Type B pancreatic cell (in vitro differentiated cells): ENCODE results near the gene IGF2. TPM values are rescaled to one million over a fixed set of nuclear protein-coding genes. Genes with fewer than 3 reads are reported as not detected.

Experiments
- DNase-seq: peaks from one replicate; pipeline ENCODE4 v3.0.0; 2021; ENCODE audit warnings: mixed read lengths; ENCODE audit not compliant: unreplicated experiment; ENCODE audit errors: extremely low spot score
- H3K27ac Mint-ChIP-seq: 2 replicates; pipeline ENCODE4 v1.8.0; 2021; ENCODE audit warnings: mild to moderate bottlenecking, mixed read lengths
- H3K27me3 Mint-ChIP-seq: 2 replicates; pipeline ENCODE4 v1.8.0; 2021; ENCODE audit warnings: mixed read lengths
- H3K36me3 Mint-ChIP-seq: 2 replicates; pipeline ENCODE4 v1.8.0; 2021; ENCODE audit warnings: mixed read lengths
- H3K4me1 Mint-ChIP-seq: one replicate; pipeline ENCODE4 v1.8.0; 2021; ENCODE audit warnings: mixed read lengths; ENCODE audit not compliant: unreplicated experiment
- H3K4me3 Mint-ChIP-seq: 2 replicates; pipeline ENCODE4 v1.8.0; 2021; ENCODE audit warnings: mild to moderate bottlenecking, mixed read lengths
- H3K9me3 Mint-ChIP-seq: 2 replicates; pipeline ENCODE4 v1.8.0; 2021; ENCODE audit warnings: mixed read lengths
- total RNA-seq: library from RNA; stranded (reverse); gene quantifications from 2 replicates; pipeline ENCODE4 v1.2.1, GENCODE V29; 2021; ENCODE audit warnings: low replicate concordance
- TF ChIP-seq, protein P1 (sequence below): fragments of 200-600 bp; sonication (generic); conservative IDR thresholded peaks from 2 replicates; pipeline ENCODE4 v1.5.0; 2021; ENCODE audit warnings: antibody characterized with exemption, mild to moderate bottlenecking

Gene IGF2
- total RNA-seq, 1 donor from 2014 or later, result 2,350 TPM

DNA sequence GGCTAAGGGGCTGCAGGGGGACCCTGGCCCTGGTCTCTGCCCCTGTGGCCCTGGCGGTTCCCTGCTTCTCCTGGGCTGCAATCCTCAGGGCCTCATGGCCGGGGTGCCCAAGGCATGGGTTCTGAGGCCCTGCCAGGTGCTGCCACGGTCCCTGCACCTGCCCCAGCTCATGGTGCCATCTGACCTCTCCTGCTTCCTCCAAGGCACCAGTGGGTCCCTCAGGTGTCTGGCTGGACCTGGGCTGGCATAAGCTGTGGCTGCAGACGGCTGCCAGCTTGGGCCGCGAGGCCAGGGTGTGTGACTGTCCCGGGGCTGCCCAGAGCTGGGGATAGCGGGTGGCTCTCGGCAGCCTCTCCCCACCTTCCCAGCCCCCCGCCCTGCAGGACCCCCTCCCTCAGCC lies 19.8 kb upstream of the IGF2 start:
- no peak overlapping the region for H3K4me3 Mint-ChIP-seq
- TF ChIP-seq, protein P1, sequence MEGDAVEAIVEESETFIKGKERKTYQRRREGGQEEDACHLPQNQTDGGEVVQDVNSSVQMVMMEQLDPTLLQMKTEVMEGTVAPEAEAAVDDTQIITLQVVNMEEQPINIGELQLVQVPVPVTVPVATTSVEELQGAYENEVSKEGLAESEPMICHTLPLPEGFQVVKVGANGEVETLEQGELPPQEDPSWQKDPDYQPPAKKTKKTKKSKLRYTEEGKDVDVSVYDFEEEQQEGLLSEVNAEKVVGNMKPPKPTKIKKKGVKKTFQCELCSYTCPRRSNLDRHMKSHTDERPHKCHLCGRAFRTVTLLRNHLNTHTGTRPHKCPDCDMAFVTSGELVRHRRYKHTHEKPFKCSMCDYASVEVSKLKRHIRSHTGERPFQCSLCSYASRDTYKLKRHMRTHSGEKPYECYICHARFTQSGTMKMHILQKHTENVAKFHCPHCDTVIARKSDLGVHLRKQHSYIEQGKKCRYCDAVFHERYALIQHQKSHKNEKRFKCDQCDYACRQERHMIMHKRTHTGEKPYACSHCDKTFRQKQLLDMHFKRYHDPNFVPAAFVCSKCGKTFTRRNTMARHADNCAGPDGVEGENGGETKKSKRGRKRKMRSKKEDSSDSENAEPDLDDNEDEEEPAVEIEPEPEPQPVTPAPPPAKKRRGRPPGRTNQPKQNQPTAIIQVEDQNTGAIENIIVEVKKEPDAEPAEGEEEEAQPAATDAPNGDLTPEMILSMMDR, result no peak
- H3K27me3 Mint-ChIP-seq, result no peaks in the 10 kb centered on the region
- H3K27ac Mint-ChIP-seq, result no peak overlapping the region
- no peaks in the 10 kb centered on the region for H3K4me1 Mint-ChIP-seq
- H3K9me3 Mint-ChIP-seq, result no peaks in the 10 kb centered on the region
- no peaks in the 10 kb centered on the region for H3K36me3 Mint-ChIP-seq
- no peak for DNase-seq

DNA sequence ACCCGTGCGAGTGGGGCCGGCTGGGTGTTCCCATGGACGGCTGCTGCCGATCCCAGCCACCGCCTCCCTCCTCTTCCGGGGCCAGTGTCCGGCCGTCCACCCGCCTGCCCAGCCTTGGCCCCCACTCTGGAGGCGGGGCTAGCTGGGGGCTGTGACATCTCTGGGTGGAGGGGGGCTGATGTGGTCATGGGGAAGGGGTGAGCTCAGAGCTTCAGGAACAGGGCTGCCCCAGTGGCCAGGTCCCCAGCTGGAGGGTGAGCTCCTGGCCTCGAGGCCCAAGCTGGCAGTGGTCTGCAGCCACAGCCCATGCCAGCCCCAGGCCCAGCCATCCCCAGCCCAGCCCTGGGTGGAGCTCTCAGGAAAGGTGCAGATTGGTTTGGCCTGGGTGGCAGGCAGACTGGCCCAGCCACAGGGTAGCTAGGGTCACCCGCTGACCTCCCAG lies 19.1 kb upstream of the IGF2 start:
- TF ChIP-seq, protein P1, result no peak
- H3K4me3 Mint-ChIP-seq, result no peak overlapping the region
- H3K36me3 Mint-ChIP-seq, result no peaks in the 10 kb centered on the region
- H3K27ac Mint-ChIP-seq, result no peak overlapping the region
- DNase-seq, result no peak
- no peaks in the 10 kb centered on the region for H3K27me3 Mint-ChIP-seq
- no peaks in the 10 kb centered on the region for H3K4me1 Mint-ChIP-seq
- no peaks in the 10 kb centered on the region for H3K9me3 Mint-ChIP-seq

DNA sequence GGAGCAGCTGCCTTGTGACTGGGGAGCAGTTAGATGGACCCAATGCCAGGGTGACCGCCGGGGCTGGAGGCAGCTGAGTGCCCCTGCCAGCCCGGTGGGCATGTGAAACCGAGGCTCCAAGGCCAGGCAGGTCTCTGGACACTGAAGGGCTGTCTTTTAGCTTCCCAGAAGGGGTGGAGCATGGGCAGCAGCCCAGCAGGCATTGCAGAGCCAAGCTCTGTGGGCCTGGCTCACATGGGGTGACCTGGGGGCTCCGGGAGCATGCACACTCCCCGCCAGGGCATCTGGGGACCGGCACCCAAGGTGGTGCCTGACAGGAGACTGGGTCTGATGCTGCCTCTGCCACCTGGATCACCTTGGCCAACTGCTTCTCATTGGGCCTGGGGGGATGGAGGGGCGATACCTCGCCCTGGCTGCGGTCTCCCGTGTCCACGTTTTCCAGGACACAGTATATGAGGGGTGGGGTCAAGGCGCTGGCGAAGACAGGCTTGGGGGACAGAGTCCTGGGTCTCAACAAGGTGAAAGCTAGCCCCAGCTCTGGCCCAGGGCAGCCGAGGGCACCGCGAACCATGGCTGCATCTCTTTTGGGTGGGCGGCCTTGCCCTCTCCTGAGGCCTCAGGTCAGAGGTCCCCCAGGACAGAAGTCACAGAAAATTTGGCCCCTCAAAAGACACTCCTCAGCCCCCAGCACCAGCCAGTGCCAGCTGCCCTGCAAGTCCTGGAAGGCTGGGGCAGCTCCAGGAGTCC lies 18.3 kb upstream of the IGF2 start:
- TF ChIP-seq, protein P1, result no peak
- no peak for DNase-seq
- Mint-ChIP-seq H3K4me3 (no peak overlapping the region), H3K4me1 (no peaks in the 10 kb centered on the region), H3K27me3 (no peaks in the 10 kb centered on the region), H3K36me3 (no peaks in the 10 kb centered on the region), H3K9me3 (no peaks in the 10 kb centered on the region), H3K27ac (no peak overlapping the region)

DNA sequence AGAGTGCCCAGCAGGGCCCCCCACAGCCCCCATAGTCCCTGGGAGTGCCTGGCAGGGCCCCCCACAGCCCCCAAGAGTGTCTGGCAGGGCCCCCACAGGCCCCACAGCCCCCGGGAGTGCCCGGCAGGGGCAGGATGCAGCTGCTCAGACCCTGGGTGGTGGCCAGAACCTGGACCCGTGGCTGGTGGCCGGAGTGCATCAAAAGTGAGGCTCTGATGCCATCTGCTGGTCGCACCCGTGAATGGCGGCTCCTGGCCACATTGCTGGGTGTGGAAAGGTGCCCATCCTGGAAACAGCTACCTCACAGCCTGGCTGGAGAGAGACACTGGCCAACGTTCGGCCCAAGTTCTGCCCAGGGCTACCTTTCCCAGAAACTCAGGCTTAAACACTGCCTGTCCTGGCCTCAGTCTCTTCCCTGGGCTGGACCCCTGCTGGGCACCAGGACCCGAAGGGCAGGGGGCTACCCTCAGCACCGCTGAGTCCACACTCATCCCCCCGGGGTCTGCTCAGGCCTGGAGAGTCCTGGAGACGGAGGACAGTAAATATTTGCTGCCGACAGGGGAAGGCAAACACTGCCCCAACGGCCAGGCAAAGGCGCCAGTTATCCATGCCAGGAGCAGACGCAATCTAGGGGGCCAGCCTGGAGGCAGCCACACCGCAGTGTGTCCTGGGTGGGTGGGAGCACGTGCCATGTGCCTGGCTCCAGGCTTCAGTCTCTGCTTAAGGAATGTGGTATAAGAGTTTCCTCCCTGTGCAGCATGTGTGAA lies 17.4 kb upstream of the IGF2 start:
- peak; percentile 88 for DNase-seq
- Mint-ChIP-seq H3K4me1 (no peaks in the 10 kb centered on the region), H3K4me3 (no peak overlapping the region), H3K36me3 (no peaks in the 10 kb centered on the region), H3K27me3 (no peaks in the 10 kb centered on the region), H3K27ac (no peak overlapping the region), H3K9me3 (no peaks in the 10 kb centered on the region)
- TF ChIP-seq, protein P1, result peak; percentile 93

DNA sequence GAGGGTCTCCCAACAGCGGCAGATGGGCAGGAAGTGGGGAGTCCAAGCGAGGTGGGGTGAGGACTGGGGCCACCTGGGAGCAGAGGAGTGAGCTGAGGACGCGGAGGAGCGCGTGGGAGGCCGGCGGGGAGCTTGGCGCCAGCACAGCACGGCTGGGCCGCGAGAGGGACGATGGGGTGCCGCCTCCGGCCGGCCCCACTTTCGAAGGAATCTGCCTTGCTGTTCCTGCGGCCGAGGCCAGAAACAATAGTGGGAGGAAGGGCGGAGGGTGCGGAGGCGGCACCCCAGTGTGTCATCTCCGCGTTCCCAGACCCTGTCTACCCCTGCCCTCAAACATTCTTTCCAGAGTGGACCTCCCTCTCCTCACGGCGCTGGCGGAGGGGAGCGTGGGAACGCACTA lies 16.3 kb upstream of the IGF2 start:
- Mint-ChIP-seq H3K27me3 (peaks cover 8% of the 10 kb centered on the region), H3K36me3 (no peaks in the 10 kb centered on the region), H3K9me3 (no peaks in the 10 kb centered on the region), H3K4me1 (peaks cover 8% of the 10 kb centered on the region), H3K4me3 (no peak overlapping the region), H3K27ac (no peak overlapping the region)
- TF ChIP-seq, protein P1, result no peak
- no peak for DNase-seq
